ENCODE measurements around the gene GASK1A. TPM values are rescaled to one million over a fixed set of nuclear protein-coding genes. Genes with fewer than 3 reads are reported as not detected.

GASK1A gene
- total and polyA plus RNA-seq, 2 of the 8 experiments (the other 6 are each of a cell fraction or from before 2014, with no cell fraction given) = 4.7 to 7.9 TPM

DNA sequence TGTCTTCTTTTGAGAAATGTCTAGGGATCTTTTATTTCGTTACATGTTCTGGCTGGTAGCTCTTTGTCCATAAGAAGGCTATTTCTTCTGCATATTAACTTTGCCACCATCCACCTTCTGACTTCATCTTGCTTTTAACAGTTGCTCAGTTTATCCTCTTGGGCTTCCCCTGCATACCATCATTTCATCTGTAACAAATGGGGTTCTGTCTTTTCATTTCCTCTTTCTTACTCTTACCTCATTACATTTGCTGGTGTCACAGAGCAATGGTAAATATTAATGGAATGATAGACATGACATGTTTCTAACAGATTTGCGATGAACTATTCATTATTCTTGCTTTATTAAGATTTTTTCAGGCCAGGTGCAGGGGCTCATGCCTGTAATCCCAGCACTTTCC is 62.4 kb downstream of the GASK1A start:
- no peak overlapping the region for H2BK5ac ChIP-seq (ENCODE audit: low read depth, low read length)
- H3K36me3 ChIP-seq (ENCODE audit: control insufficient read depth in 2 of 4, insufficient read depth in 4 of 4, low read length in 3 of 4) = no peaks in the 10 kb centered on the region
- no peak overlapping the region for H3K4ac ChIP-seq (replicated peaks; ENCODE audit: insufficient read length, low read depth, low read length)
- no peak overlapping the region for H3K18ac ChIP-seq (ENCODE audit: extremely low read depth, low read length)
- no peak overlapping the region for H3K4me3 ChIP-seq (ENCODE audit: extremely low read depth in 1 of 4, insufficient read depth in 2 of 4, low read depth in 3 of 4, low read length in 4 of 4)
- CTCF ChIA-PET (ENCODE audit: partially characterized antibody) = interaction anchor here (1.1 kb wide), 1 partner anchor 79 kb away, joined by 3 read pairs; no protein-coding TSS in a partner anchor
- no peak overlapping the region for H4K5ac ChIP-seq (ENCODE audit: insufficient read length, low read depth, low read length)
- H3K4me2 ChIP-seq (ENCODE audit: insufficient read depth in 1 of 2, low read depth in 2 of 2, low read length in 2 of 2) = no peak overlapping the region
- no peaks in the 10 kb centered on the region for H3K27me3 ChIP-seq (replicated peaks in 1 of 4; ENCODE audit: control insufficient read depth in 3 of 4, extremely low read depth in 1 of 4, insufficient read depth in 3 of 4, low read length in 3 of 4)
- TF ChIP-seq BACH1 (IDR thresholded peaks at IDR 0.05; ENCODE audit: low read length) = no peak
- TF ChIP-seq YY1 (IDR thresholded peaks at IDR 0.05; ENCODE audit: low read depth, low read length) = no peak
- TF ChIP-seq, protein P1, sequence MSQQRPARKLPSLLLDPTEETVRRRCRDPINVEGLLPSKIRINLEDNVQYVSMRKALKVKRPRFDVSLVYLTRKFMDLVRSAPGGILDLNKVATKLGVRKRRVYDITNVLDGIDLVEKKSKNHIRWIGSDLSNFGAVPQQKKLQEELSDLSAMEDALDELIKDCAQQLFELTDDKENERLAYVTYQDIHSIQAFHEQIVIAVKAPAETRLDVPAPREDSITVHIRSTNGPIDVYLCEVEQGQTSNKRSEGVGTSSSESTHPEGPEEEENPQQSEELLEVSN (IDR thresholded peaks at IDR 0.05) = no peak
- H4K91ac ChIP-seq (replicated peaks; ENCODE audit: insufficient read length, low read length) = no peak overlapping the region
- H3K14ac ChIP-seq (ENCODE audit: insufficient read length) = no peak overlapping the region
- H4K8ac ChIP-seq (ENCODE audit: extremely low read depth, insufficient read depth, low read length) = no peak overlapping the region
- H3K79me1 ChIP-seq (ENCODE audit: low read depth, low read length) = no peaks in the 10 kb centered on the region
- FAIRE-seq (no peak), DNase-seq (ENCODE audit: low read depth in 1 of 2, low spot score in 2 of 2) (no peak)
- no peak overlapping the region for H3K9ac ChIP-seq (replicated peaks in 1 of 4; ENCODE audit: extremely low read depth in 1 of 4, low read depth in 3 of 4, low read length in 3 of 4)
- peaks cover 24 to 33% of the 10 kb centered on the region in 2 experiments for H3K9me3 ChIP-seq (ENCODE audit: insufficient read depth in 2 of 2, low read depth in 1 of 2, low read length in 1 of 2)
- no peak overlapping the region for H2BK20ac ChIP-seq (ENCODE audit: low read length)
- H4K20me1 ChIP-seq (replicated peaks in 1 of 2; ENCODE audit: control insufficient read depth in 1 of 2, insufficient read depth in 2 of 2, low read length in 2 of 2) = no peaks in the 10 kb centered on the region
- no peak overlapping the region for H3K56ac ChIP-seq (replicated peaks; ENCODE audit: insufficient read length, low read depth, low read length)
- H2BK15ac ChIP-seq (ENCODE audit: low read length) = no peak overlapping the region
- POLR2A ChIA-PET (ENCODE audit: partially characterized antibody) = no interaction called here
- no peaks in the 10 kb centered on the region for H3K4me1 ChIP-seq (replicated peaks in 1 of 4; ENCODE audit: control insufficient read depth in 3 of 4, insufficient read depth in 4 of 4, low read length in 3 of 4)
- no peak overlapping the region for H2AFZ ChIP-seq (ENCODE audit: low read length)
- 89% methylated on average over 2 of the region's 2 CpGs; no CpG with 5 or more reads in 1 of the 2 experiments for WGBS, 2 experiments (ENCODE audit: extremely low coverage in 1 of 2, insufficient coverage in 1 of 2, insufficient read length in 1 of 2, insufficient replicate concordance in 2 of 2, low coverage in 1 of 2, low lambda C conversion rate in 2 of 2, missing lambda C conversion rate in 1 of 2)
- H3K79me2 ChIP-seq (ENCODE audit: control insufficient read depth in 1 of 2, insufficient read depth in 2 of 2, low read length in 2 of 2) = no peaks in the 10 kb centered on the region
- H2BK120ac ChIP-seq (replicated peaks; ENCODE audit: low read depth, low read length) = no peak overlapping the region
- H3K27ac ChIP-seq (ENCODE audit: low read depth, low read length) = no peak overlapping the region
- H2AK5ac ChIP-seq (ENCODE audit: low read depth, low read length) = no peak overlapping the region
- no peaks in the 10 kb centered on the region for H3K23me2 ChIP-seq (ENCODE audit: low read depth, low read length)
- no peak overlapping the region for H3K23ac ChIP-seq (ENCODE audit: insufficient read length)
- H2BK12ac ChIP-seq (ENCODE audit: low read depth, low read length) = no peak overlapping the region
